OCI-LY1 (cell line): ENCODE data around the gene GFI1.
A peak's percentile ranks its signal among the peaks of the same experiment; 100 is the strongest.

Experiments used
- H2AFZ ChIP-seq: fragments of 200-600 bp; sonication (generic), shearing (Covaris generic); 2 replicates; pipeline ENCODE4 v1.6.0; 2014; ENCODE audit warnings: antibody characterized with exemption, mild to moderate bottlenecking, low read length
- H3F3A ChIP-seq: fragments of 200-600 bp; sonication (generic), shearing (Covaris generic); 2 replicates; pipeline ENCODE4 v1.6.0; 2014; ENCODE audit warnings: mild to moderate bottlenecking, antibody characterized with exemption, low read length, moderate library complexity; ENCODE audit not compliant: insufficient read depth
- H3K27ac ChIP-seq: fragments of 200-600 bp; sonication (generic); 2 replicates; pipeline ENCODE4 v1.5.1; 2014; ENCODE audit warnings: low read length, mixed run types, mild to moderate bottlenecking, low read depth; ENCODE audit not compliant: poor library complexity, severe bottlenecking
- H3K27me3 ChIP-seq: fragments of 200-600 bp; sonication (generic); 2 replicates; pipeline ENCODE4 v1.6.0; 2014; ENCODE audit warnings: antibody characterized with exemption, mild to moderate bottlenecking, low read length, moderate library complexity; ENCODE audit not compliant: insufficient read depth
- H3K36me3 ChIP-seq: fragments of 200-600 bp; sonication (generic); 2 replicates; pipeline ENCODE4 v1.6.1; 2014; ENCODE audit warnings: mild to moderate bottlenecking, antibody characterized with exemption, low read length, moderate library complexity, mixed read lengths; ENCODE audit not compliant: insufficient read depth
- H3K4me1 ChIP-seq: fragments of 200-600 bp; sonication (generic); 2 replicates; pipeline ENCODE4 v1.5.1; 2014; ENCODE audit warnings: mild to moderate bottlenecking, low read length, moderate library complexity; ENCODE audit not compliant: insufficient read depth, severe bottlenecking
- H3K4me2 ChIP-seq: fragments of 200-600 bp; sonication (generic), shearing (Covaris generic); 2 replicates; pipeline ENCODE4 v1.6.1; 2014; ENCODE audit warnings: low read length
- H3K4me3 ChIP-seq: fragments of 200-600 bp; sonication (generic); 2 replicates; pipeline ENCODE4 v1.5.1; 2014; ENCODE audit warnings: low read length, low read depth, mild to moderate bottlenecking, mixed read lengths; ENCODE audit not compliant: poor library complexity, severe bottlenecking
- H3K79me2 ChIP-seq: fragments of 200-600 bp; shearing (Covaris generic); 2 replicates; pipeline ENCODE4 v1.6.1; 2016; ENCODE audit warnings: mixed run types, low read length, mixed read lengths; ENCODE audit not compliant: insufficient read depth
- H3K9ac ChIP-seq: fragments of 200-600 bp; sonication (generic), shearing (Covaris generic); 2 replicates; pipeline ENCODE4 v1.6.1; 2014; ENCODE audit warnings: mild to moderate bottlenecking, low read length, mixed read lengths
- H3K9me2 ChIP-seq: fragments of 200-600 bp; sonication (generic), shearing (Covaris generic); 2 replicates; pipeline ENCODE4 v1.6.1; 2014; ENCODE audit warnings: low read depth, mild to moderate bottlenecking, low read length, mixed read lengths
- H3K9me3 ChIP-seq: fragments of 200-600 bp; shearing (Covaris generic); 2 replicates; pipeline ENCODE4 v1.6.1; 2014; ENCODE audit warnings: low read length, mixed read lengths
- H4K20me1 ChIP-seq: fragments of 200-600 bp; sonication (generic), shearing (Covaris generic); 2 replicates; pipeline ENCODE4 v1.6.0; 2016; ENCODE audit warnings: mild to moderate bottlenecking, low read length; ENCODE audit not compliant: insufficient read depth
- EZH2 ChIP-seq: fragments of 200-600 bp; sonication (generic), shearing (Covaris generic); IDR thresholded peaks from 2 replicates; pipeline ENCODE4 v1.8.0; 2017; ENCODE audit warnings: borderline replicate concordance, mixed run types, mild to moderate bottlenecking, antibody characterized with exemption, low read length, moderate library complexity, mixed read lengths
- TF ChIP-seq, protein P1 (sequence below): fragments of 200-600 bp; sonication (generic), shearing (Covaris generic); IDR thresholded peaks from 2 replicates; pipeline ENCODE4 v1.5.1; 2017; ENCODE audit warnings: mild to moderate bottlenecking, antibody characterized with exemption, low read length, moderate library complexity, mixed read lengths

GFI1 gene

DNA sequence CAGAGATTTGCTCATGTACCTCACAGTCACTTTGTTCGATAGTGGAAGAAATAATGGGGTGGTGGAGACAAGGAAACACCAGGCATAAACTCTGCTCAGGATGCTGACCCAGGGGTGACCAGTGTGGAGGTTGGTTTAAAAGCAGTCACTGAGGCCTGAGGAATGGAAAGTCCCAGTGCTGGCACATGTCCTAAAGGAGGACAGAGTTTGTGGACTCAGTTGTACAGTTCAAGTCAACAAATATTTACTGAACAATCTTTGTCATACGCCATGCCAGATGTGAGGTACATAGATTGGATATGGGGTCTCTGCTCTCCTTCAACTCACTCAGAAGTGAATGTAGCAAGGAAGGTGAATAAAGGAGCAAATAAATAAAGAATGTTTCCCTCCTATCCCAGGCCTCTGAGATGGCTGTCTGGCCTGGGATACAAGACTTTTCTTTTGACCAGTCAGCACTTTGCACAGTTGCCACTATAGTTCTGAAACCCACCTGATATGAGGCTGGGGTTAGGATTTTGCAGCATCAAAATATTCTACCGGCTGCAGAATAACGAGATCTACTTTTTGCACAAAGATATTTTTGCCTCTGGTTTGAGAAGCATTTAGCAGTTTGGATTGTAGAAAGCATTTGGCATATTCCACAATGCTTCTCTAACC is 7.9 kb upstream of the GFI1 start:
- Histone ChIP-seq H3F3A (no peaks in the 10 kb centered on the region), H3K9me3 (no peaks in the 10 kb centered on the region), H3K9me2 (no peaks in the 10 kb centered on the region), H3K9ac (no peak overlapping the region), H3K4me3 (no peak overlapping the region), H3K79me2 (no peaks in the 10 kb centered on the region), H3K27me3 (no peaks in the 10 kb centered on the region), H2AFZ (no peak overlapping the region), H3K4me2 (no peak overlapping the region), H3K4me1 (peaks cover 27% of the 10 kb centered on the region), H3K27ac (no peak overlapping the region), H3K36me3 (no peaks in the 10 kb centered on the region), H4K20me1 (no peaks in the 10 kb centered on the region)
- TF ChIP-seq, protein P1, sequence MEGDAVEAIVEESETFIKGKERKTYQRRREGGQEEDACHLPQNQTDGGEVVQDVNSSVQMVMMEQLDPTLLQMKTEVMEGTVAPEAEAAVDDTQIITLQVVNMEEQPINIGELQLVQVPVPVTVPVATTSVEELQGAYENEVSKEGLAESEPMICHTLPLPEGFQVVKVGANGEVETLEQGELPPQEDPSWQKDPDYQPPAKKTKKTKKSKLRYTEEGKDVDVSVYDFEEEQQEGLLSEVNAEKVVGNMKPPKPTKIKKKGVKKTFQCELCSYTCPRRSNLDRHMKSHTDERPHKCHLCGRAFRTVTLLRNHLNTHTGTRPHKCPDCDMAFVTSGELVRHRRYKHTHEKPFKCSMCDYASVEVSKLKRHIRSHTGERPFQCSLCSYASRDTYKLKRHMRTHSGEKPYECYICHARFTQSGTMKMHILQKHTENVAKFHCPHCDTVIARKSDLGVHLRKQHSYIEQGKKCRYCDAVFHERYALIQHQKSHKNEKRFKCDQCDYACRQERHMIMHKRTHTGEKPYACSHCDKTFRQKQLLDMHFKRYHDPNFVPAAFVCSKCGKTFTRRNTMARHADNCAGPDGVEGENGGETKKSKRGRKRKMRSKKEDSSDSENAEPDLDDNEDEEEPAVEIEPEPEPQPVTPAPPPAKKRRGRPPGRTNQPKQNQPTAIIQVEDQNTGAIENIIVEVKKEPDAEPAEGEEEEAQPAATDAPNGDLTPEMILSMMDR: no peak
- TF ChIP-seq EZH2: no peak

DNA sequence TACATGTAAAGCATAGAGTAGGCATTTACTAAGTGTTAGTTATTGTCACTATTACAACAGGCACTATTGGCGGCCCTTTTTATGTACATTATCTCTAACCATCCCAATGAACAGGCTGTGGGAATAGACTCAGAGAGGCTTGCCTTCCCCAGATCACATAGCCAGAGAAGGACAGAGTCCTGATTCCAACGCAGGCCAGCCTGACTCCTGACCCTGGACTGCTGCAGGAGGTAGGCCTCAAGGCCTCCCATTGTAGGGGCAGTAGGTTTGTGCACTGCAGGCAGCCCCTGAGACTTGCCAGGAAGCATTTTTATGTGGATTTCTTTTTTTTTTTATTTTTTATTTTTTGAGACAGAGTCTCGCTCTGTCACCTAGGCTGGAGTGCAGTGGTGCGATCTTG is 6.4 kb upstream of the GFI1 start:
- Histone ChIP-seq H3K9me2 (no peaks in the 10 kb centered on the region), H3F3A (no peaks in the 10 kb centered on the region), H3K9ac (no peak overlapping the region), H4K20me1 (no peaks in the 10 kb centered on the region), H3K79me2 (no peaks in the 10 kb centered on the region), H3K36me3 (no peaks in the 10 kb centered on the region), H3K27ac (no peak overlapping the region), H3K4me1 (peaks cover 36% of the 10 kb centered on the region), H2AFZ (no peak overlapping the region), H3K4me3 (no peak overlapping the region), H3K9me3 (no peaks in the 10 kb centered on the region), H3K4me2 (no peak overlapping the region), H3K27me3 (no peaks in the 10 kb centered on the region)
- TF ChIP-seq, protein P1: no peak

DNA sequence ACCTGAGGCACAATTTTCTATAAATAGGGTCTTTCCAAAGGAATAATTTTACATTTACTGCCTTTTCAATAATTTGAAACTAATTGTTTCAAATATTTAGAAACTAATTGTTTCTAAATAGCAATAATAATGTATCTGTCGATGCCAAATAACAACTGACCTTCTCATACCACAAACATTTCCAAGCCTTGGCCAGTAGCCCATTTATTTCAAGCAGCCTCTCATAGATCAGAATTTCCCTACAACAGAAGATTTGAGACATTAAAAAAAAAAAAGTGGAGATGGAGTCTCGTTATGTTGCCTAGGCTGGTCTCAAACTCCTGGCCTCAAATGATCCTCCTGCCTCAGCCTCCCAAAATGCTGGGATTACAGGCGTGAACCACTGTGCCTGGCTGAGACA is 2.1 kb upstream of the GFI1 start:
- Histone ChIP-seq H2AFZ (no peak overlapping the region), H3K9me3 (no peaks in the 10 kb centered on the region), H3K79me2 (no peaks in the 10 kb centered on the region; the same call in 1 of the 2 replicates), H3K9me2 (no peaks in the 10 kb centered on the region), H3K36me3 (no peaks in the 10 kb centered on the region), H3K9ac (no peak overlapping the region), H3K4me2 (peak overlapping the region; percentile 83), H3K4me3 (no peak overlapping the region), H3K27me3 (no peaks in the 10 kb centered on the region), H4K20me1 (no peaks in the 10 kb centered on the region), H3K27ac (peak overlapping the region; percentile 87), H3K4me1 (peaks cover 41% of the 10 kb centered on the region), H3F3A (no peaks in the 10 kb centered on the region)
- TF ChIP-seq EZH2: no peak
- TF ChIP-seq, protein P1: no peak
